Measurements from ENCODE around the gene CRYBB1.

DNA sequence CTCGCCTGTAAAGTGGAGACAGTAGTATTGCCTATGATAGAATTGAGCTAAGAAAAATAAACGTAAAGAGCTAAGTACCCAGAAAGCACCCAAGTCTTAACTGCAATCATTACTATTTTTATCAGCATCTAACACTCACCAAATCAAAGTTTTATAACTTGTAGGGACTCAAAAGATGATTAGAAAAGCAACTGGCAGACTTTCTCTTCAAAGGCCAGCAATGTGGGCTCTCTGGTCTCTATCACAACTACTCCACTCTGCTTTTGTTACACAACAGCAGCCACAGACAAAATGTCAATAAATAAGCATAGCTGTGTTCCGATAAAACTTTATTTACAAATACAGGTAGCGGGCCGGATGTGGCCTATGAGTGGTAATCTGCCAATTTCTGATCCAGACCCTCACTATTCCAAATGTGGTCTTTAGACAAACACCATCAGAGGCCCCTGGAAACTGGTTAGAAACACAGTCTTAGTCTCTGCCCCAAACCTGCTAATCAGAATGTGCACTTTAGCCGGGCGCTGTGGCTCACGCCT, 36.1 kb downstream of the CRYBB1 start:
- TF ChIP-seq POLR2A (IDR thresholded peaks at IDR 0.05; ENCODE audit: low read length): no peak
- TF ChIP-seq GATA1 (IDR thresholded peaks at IDR 0.05; ENCODE audit: low read depth, low read length): no peak

Data from erythroblast (primary cell).